Forelimb muscle (tissue), 1 donor: ENCODE measurements around the gene MTUS2. TPM values are rescaled to one million over a fixed set of nuclear protein-coding genes. Genes with fewer than 3 reads are reported as not detected.

Experiments
- DNase-seq: peaks from one replicate; pipeline ENCODE4 v3.0.0-alpha.2; 2013; ENCODE audit warnings: low read depth
- polyA plus RNA-seq: library from polyadenylated mRNA; unstranded; fragments of 120-200 nt; gene quantifications from one replicate; pipeline ENCODE4 v1.2.1, GENCODE V29; 2013; ENCODE audit not compliant: insufficient read length

Gene MTUS2
- polyA plus RNA-seq, 1 donor, result 22.7 TPM

GRCh38 chr13:29545988-29546387, 725.8 kb downstream of the MTUS2 start:
- DNase-seq, result no peak

- no peak for DNase-seq
Observed at GRCh38 chr13:29546662-29547061, 726.5 kb downstream of the MTUS2 start.

GRCh38 chr13:29547153-29547552, 727.0 kb downstream of the MTUS2 start:
- no peak for DNase-seq

- no peak for DNase-seq
Observed at GRCh38 chr13:29548722-29549121, 728.6 kb downstream of the MTUS2 start.

DNA sequence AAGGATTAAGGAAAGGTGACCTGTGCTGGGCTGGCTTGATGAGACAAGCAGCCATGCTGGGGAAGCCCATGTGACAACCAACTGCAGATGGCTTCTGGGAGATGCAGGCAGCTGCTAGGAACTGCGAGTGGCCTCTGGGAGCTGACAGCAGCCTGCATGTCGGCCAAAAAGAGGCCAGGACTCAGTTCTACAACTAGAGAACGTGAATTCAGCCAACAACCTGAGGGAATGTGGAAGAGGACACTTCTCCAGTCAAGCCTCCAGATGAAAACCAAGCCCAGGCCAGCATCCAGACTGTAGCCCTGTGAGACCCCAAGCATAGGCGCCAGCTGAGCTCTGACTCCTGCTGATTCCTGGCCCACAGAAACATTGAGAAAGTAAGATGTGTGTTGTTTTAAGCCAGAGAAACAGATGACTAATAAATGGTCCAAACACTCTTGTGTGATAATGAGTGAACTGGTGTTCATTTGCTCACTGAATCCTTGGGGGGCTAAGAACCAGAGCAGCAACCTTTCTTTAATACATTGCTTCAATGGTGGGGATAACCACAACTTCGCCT, 730.4 kb downstream of the MTUS2 start:
- no peak for DNase-seq

DNA sequence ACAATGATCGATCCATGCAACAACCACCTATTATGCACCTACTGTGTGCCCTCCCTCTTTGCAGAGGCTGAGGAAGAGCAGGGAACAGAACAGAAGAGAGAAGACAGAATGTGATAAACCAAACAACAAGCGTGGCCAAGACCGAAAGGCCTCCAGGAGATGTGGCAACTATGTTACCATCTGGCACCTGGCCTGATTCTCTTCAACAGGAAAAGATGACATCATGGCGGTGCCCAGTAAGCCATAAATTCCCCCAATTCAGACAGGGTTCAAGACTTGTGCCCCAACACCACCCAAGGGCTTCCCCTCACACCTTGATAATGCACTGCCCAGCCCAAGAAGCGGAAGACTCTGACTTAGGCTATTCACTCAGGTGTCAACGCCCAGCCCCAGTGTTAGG, 731.1 kb downstream of the MTUS2 start:
- DNase-seq, result no peak

Other genes with a start within 250 kb of the MTUS2 start
- gene POMP, start 161.2 kb upstream of the MTUS2 start, polyA plus RNA-seq, result 62.6 TPM
- 1.5 TPM for gene SLC46A3, start 101.4 kb upstream of the MTUS2 start, polyA plus RNA-seq